Mucosa of descending colon (tissue), 3 donors: ENCODE data around the gene PPP1R9A. TPM values are rescaled to one million over a fixed set of nuclear protein-coding genes. Genes with fewer than 3 reads are reported as not detected.

Source experiments
- ATAC-seq: fragments of 200-7000 bp; cut with Tn5 transposase; one replicate; pipeline ENCODE4 v1.9.1; 2020; ENCODE audit warnings: mild to moderate bottlenecking, moderate library complexity
- DNase-seq, 3 donors: peaks; one replicate each; pipeline ENCODE4 v3.0.0-alpha.2; 2020
- H3K36me3 ChIP-seq: fragments of 200-600 bp; one replicate; pipeline ENCODE4 v1.8.0; 2021; ENCODE audit warnings: low read depth, mild to moderate bottlenecking
- H3K4me1 ChIP-seq: fragments of 200-600 bp; one replicate; pipeline ENCODE4 v1.8.0; 2021; ENCODE audit warnings: low read depth, mild to moderate bottlenecking
- H3K4me3 ChIP-seq: fragments of 200-600 bp; one replicate; pipeline ENCODE4 v1.8.0; 2021; ENCODE audit warnings: mild to moderate bottlenecking
- H3K9me3 ChIP-seq: fragments of 200-600 bp; one replicate; pipeline ENCODE4 v1.8.0; 2021; ENCODE audit warnings: mild to moderate bottlenecking
- intact Hi-C, 2 donors: fragments of 100-400 bp; cut with DNase I in 1 of 2; cut with micrococcal nuclease in 1 of 2; formaldehyde crosslinking; loops; one replicate each; pipeline versions ENCODE4 v1.11.0 to v1.11.1; 2022; cut with DNase I, micrococcal nuclease
- total RNA-seq, 3 donors: library from RNA; stranded (reverse); fragmentation: NEBNext Ultra II Directional in 2 of 3; extraction: Animal tissue kit (Norgen Biotek cat#: 25700) in 2 of 3; gene quantifications; one replicate each; pipeline versions ENCODE4 v1.2.1 to v1.2.4, GENCODE V29; 2021 to 2023
- TF ChIP-seq, protein P1 (sequence below): fragments of 200-600 bp; IDR thresholded peaks from one replicate; pipeline ENCODE4 v1.8.0; 2022; ENCODE audit warnings: antibody characterized with exemption, mild to moderate bottlenecking
- donor health status: DM: no; HTN: no; CAD: no; lungs with moderate emphysema.
- donor health status: DM: no; HTN: no; CAD: no.
- donor health status: DM: no; HTN: yes; CAD: no.

Gene PPP1R9A
- total RNA-seq, 3 donors from 2014 or later = 17.8 to 48.9 (median 30.8) TPM

GRCh38 chr7:94949532-94949931 is 42.1 kb downstream of the PPP1R9A start:
- no peak overlapping the region for H3K4me3 ChIP-seq
- TF ChIP-seq, protein P1, sequence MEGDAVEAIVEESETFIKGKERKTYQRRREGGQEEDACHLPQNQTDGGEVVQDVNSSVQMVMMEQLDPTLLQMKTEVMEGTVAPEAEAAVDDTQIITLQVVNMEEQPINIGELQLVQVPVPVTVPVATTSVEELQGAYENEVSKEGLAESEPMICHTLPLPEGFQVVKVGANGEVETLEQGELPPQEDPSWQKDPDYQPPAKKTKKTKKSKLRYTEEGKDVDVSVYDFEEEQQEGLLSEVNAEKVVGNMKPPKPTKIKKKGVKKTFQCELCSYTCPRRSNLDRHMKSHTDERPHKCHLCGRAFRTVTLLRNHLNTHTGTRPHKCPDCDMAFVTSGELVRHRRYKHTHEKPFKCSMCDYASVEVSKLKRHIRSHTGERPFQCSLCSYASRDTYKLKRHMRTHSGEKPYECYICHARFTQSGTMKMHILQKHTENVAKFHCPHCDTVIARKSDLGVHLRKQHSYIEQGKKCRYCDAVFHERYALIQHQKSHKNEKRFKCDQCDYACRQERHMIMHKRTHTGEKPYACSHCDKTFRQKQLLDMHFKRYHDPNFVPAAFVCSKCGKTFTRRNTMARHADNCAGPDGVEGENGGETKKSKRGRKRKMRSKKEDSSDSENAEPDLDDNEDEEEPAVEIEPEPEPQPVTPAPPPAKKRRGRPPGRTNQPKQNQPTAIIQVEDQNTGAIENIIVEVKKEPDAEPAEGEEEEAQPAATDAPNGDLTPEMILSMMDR = no peak
- no peak for DNase-seq
- no peaks in the 10 kb centered on the region for H3K4me1 ChIP-seq
- intact Hi-C loops = no loop called here
- H3K9me3 ChIP-seq = no peaks in the 10 kb centered on the region
- no peaks in the 10 kb centered on the region for H3K36me3 ChIP-seq
- ATAC-seq = peak; percentile 54

- H3K9me3 ChIP-seq = no peaks in the 10 kb centered on the region
- H3K4me1 ChIP-seq = no peaks in the 10 kb centered on the region
- intact Hi-C loops = no loop called here
- H3K36me3 ChIP-seq = no peaks in the 10 kb centered on the region
- no peak for DNase-seq
- ATAC-seq = no peak
- no peak overlapping the region for H3K4me3 ChIP-seq
- TF ChIP-seq, protein P1 = no peak
These were observed 48.4 kb downstream of the PPP1R9A start for GRCh38 chr7:94955807-94956206.

DNA sequence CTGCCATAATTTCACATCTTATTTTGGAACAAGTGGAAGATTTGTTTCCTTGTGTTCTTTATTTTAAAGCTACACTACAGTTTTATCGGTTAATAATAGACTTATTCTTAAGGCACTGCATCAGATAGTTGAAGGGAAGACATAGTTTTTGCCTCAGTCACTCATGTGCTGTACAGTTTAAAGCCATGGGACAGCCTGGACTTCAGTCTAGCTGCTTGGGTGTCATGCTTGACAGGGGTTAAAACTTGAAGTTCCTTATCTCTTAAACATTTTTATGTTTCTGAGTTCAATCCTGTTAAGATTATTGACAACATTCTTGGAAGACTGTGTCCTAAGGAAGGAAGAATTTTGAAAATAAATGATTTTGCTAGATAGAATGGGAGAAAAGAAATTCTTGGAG is 49.7 kb downstream of the PPP1R9A start:
- Histone ChIP-seq H3K4me1 (no peaks in the 10 kb centered on the region), H3K4me3 (no peak overlapping the region), H3K36me3 (no peaks in the 10 kb centered on the region), H3K9me3 (no peaks in the 10 kb centered on the region)
- TF ChIP-seq, protein P1 = no peak
- DNase-seq = no peak
- intact Hi-C loops = no loop called here
- ATAC-seq = no peak

DNA sequence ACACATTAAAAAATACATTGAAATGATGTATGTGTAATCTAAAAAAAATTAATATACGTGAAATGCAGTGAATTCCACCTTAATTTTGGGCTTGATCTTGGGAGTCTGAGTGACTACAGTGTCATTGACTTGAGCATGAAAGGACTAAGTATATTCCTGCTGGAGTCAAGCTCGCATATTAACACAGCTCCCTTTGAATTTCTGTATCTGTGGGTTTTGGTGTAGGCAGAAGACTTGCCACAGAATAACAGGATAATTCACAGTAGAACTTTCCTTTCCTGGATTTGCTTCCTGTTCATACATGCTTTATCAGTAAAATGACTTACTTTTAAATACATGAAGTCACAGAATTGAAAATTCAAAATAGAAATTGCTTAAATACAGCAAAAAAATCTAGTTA is 55.3 kb downstream of the PPP1R9A start:
- ATAC-seq (no peak), DNase-seq (no peak)
- intact Hi-C loops = no loop called here
- no peaks in the 10 kb centered on the region for H3K4me1 ChIP-seq
- TF ChIP-seq, protein P1 = no peak
- no peaks in the 10 kb centered on the region for H3K36me3 ChIP-seq
- H3K4me3 ChIP-seq = no peak overlapping the region
- no peaks in the 10 kb centered on the region for H3K9me3 ChIP-seq

DNA sequence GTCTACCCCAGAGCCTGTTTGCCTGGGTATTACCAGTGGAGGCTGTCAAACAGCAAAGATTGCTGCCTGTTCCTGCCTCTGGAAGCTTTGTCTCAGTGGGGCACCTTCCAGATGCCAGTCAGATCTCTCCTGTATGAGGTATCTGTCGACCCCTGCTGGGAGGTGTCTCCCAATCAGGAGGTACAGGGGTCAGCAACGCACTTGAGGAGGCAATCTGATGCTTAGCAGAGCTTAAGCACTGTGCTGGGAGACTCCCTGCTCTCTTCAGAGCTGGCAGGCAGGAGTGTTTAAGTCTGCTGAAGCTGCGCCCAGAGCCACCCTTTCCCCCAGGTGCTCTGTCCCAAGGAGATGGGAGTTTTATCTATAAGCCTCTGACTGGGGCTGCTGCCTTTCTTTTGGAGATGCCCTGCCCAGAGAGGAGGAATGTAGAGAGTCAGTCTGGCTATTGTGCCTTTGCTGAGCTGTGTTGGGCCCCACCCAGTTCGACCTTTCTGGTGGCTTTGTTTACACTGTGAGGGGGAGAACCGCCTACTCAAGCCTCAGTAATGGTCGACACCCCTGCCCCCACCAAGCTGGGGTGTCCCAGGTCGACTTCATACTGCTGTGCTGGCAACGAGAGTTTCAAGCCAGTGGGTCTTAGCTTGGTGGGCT is 62.2 kb downstream of the PPP1R9A start:
- intact Hi-C loops = no loop called here
- H3K9me3 ChIP-seq = no peaks in the 10 kb centered on the region
- no peaks in the 10 kb centered on the region for H3K36me3 ChIP-seq
- no peak overlapping the region for H3K4me3 ChIP-seq
- DNase-seq (no peak), ATAC-seq (no peak)
- TF ChIP-seq, protein P1 = no peak
- peaks cover 6% of the 10 kb centered on the region for H3K4me1 ChIP-seq

DNA sequence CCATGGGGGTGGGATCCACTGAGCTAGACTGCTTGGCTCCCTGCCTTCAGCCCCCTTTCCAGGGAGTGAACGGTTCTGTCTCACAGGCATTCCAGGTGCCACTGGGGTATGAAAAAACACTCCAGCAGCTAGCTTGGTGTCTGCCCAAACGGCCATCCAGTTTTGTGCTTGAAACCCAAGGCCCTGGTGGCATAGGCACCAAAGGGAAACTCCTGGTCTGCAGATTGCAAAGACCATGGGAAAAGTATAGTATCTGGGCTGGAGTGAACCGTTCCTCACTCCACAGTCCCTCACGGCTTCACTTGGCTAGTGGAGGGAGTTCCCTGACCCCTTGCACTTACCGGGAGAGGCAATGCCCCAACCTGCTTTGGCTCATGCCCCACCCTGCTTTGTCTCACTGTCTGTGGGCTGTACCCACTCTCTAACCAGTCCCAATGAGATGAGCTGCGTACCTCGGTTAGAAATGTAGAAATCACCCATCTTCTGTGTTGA is 62.7 kb downstream of the PPP1R9A start:
- no peak overlapping the region for H3K4me3 ChIP-seq
- H3K9me3 ChIP-seq = no peaks in the 10 kb centered on the region
- no peaks in the 10 kb centered on the region for H3K36me3 ChIP-seq
- DNase-seq (no peak), ATAC-seq (no peak)
- H3K4me1 ChIP-seq = peaks cover 6% of the 10 kb centered on the region
- TF ChIP-seq, protein P1 = no peak
- intact Hi-C loops = no loop called here
